GM12872 (cell line): Measurements from ENCODE around the gene NDUFB5.

Source experiments
- CTCF ChIP-seq: IDR thresholded peaks from 3 replicates; pipeline ENCODE4 v1.5.1; 2011; ENCODE audit warnings: low read depth, mild to moderate bottlenecking, low read length, moderate library complexity; ENCODE audit not compliant: insufficient read depth

Gene NDUFB5

GRCh38 chr3:179640469-179640868 is 35.9 kb downstream of the NDUFB5 start:
- no peak for TF ChIP-seq CTCF

- no peak for TF ChIP-seq CTCF
Observed at GRCh38 chr3:179642871-179643270, 38.3 kb downstream of the NDUFB5 start.

- no peak for TF ChIP-seq CTCF
Observed at GRCh38 chr3:179646177-179646576, 41.6 kb downstream of the NDUFB5 start.

DNA sequence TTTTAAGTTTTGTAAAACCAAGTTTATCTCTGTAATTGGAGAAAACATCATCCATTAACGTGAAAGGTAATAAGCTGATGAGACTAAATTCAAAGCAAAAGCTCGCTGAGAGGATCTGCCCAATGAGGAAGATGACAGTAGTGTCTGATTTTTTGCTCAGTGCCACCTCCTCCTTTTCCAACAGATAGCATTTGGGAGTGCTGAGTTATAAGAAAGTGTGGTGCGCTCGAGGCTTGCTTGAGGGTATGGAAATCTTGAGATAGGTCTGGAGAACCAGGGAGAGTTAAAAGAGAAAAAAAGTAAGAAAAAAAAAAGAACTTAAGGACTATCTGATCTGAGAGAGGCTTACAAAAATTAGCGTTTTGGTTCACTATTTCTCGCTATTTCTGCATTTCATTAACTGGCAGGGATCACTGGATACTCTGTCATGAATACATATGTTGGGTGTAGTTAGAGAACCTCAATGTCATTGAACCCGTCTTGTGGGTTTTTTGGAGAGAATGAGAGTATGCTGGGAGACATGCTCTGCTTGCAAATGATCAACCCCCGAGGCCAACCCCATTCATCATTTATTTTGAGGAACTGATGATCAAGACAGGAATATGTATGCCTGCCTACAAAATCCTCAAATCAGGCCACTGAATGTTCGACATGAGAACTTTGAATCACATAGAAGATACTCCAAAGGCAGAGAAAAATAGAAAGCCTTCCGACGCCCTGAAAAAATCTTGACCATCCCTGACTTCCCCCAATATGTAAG is 47.3 kb downstream of the NDUFB5 start:
- no peak for TF ChIP-seq CTCF

DNA sequence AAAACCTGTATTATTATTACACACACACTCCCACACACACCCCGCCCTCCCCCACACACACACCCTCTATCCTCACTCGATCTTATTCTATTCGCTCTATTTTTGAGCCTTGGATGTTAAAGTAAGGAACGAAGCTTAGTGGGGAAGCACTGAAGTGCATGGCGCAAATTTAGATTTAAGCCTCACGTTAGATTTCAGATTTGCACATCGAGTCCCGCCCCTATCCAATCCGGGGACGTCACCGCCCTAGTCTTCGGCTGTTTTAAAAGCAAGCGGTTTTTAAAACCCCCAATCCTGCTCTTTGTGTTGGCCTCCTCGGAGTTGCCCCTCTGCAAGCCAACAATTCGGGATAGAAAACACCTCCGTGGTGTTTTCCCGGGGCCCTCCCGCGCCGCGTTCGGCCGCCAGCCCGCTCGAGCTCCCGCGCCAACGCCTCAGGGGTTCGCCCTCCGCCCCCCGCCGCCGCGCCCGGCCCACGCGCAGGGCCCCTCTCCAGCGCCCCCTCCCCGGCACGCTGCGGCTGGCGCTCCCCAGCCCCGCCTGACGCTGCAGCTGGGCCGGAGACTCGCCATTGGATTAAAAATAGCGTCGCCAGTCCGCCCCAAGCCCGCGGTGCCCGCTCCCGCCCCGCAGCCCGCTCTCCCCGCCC is 48.0 kb downstream of the NDUFB5 start, which contains the start of gene USP13:
Gene USP13 (plus strand): TSS at position 594 of the 649 bp plus-strand sequence. CDS start 186 bp downstream, outside the sequence.
- peak; percentile 13; the same call in 1 of the 3 replicates for TF ChIP-seq CTCF

- no peak for TF ChIP-seq CTCF
Observed at GRCh38 chr3:179653096-179653797, 48.7 kb downstream of the NDUFB5 start.

DNA sequence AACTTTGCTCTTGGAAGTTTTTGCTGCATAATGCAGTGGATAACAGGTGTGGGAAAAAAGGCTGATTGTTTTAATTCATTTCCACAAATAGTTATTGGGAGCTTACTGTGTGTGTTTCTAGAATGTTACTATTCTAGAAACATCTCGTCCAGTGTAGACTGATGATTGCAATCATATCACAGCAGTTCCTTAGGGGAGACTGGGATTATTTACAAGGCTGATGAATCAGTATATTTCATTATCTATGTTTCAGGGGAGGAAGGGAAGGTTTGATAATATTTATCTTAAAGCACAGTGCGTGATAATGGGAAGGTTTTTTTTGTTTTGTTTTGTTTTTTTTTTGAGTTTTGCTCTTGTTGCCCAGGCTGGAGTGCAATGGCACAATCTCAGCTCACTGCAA is 50.6 kb downstream of the NDUFB5 start:
- no peak for TF ChIP-seq CTCF
